Measurements from ENCODE around the gene H2BK1.

Gene H2BK1

DNA sequence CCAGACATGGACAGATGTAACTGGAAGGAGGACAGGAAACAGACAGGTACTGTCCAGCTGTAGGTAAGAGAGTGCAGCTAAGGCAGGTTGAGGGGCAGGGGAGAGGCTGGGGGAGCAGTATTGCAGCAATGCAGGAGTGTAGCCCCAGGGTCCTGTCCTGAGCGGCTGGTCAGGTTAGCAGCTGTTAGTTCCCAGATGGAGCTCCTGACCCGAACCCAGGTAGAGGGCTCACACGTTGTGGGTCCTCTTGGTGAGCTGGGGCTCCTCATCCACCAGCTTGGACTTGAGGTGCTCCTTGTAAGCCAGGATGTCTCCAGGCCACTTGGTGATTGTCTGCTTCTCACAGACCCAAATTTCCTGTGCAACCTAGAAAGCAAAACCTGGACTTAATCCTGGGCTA lies 3.5 kb upstream of the H2BK1 start:
- ChIA-PET CTCF (no interaction called here), POLR2A (ENCODE audit: low non-redundant PET) (no interaction called here)
- DNase-seq (ENCODE audit: low spot score): no peak
- TF ChIP-seq, protein P1, sequence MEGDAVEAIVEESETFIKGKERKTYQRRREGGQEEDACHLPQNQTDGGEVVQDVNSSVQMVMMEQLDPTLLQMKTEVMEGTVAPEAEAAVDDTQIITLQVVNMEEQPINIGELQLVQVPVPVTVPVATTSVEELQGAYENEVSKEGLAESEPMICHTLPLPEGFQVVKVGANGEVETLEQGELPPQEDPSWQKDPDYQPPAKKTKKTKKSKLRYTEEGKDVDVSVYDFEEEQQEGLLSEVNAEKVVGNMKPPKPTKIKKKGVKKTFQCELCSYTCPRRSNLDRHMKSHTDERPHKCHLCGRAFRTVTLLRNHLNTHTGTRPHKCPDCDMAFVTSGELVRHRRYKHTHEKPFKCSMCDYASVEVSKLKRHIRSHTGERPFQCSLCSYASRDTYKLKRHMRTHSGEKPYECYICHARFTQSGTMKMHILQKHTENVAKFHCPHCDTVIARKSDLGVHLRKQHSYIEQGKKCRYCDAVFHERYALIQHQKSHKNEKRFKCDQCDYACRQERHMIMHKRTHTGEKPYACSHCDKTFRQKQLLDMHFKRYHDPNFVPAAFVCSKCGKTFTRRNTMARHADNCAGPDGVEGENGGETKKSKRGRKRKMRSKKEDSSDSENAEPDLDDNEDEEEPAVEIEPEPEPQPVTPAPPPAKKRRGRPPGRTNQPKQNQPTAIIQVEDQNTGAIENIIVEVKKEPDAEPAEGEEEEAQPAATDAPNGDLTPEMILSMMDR (conservative IDR thresholded peaks at IDR 0.05; ENCODE audit: low read depth): no peak
- H3K27ac ChIP-seq: peak overlapping the region; percentile 5; the same call in 1 of the 2 replicates

DNA sequence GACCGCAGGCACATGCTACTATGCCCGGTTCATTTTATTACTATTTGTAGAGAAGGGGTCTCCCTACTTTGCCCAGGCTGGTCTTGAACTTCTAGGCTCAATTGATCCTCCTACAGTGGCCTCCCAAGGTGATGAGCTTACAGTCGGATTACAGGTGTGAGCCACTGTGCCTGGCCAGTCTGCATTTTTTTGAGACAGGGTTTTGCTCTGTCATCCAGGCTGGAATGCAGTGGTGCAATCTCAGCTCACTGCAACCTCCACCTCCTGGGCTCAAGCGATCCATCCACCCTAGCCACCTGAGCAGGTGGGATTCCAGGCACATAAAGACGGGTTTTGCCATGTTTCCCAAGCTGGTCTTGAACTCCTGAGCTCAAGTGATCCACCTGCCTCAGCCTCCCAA lies 2.3 kb upstream of the H2BK1 start:
- no peak overlapping the region for H3K27ac ChIP-seq
- no peak for DNase-seq (ENCODE audit: low spot score)
- ChIA-PET CTCF (no interaction called here), POLR2A (ENCODE audit: low non-redundant PET) (no interaction called here)
- TF ChIP-seq, protein P1 (conservative IDR thresholded peaks at IDR 0.05; ENCODE audit: low read depth): no peak

DNA sequence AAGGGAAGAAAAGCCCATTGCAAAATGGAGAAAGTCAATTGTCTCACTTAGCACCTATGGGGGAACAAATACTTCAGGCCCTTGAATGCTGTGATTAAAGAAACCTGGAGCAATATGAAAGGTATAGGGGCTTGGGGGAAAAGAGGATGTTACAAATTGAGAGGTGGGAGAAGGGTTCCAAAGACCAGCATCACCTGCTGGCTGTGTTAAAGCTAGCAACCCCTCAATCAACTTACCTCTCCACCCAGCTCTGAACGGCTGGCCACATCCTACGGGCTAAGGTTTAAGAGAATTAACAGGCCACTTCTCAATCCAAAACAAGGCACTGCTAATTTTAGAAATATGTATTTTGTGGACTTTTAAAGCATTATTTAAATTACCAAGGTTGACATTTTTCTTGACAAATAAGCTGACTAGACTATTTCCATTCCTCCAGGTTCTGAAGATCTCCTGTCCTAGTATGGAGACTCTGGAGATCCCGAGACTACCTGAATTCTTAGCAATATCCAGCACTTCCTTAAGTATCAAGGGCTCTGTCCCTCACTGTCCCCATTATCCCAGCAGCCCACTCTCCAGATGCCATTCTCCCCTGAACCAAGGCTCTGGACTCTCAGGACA lies 976 bp upstream of the H2BK1 start:
- ChIA-PET POLR2A (ENCODE audit: low non-redundant PET) (no interaction called here), CTCF (no interaction called here)
- TF ChIP-seq, protein P1 (conservative IDR thresholded peaks at IDR 0.05; ENCODE audit: low read depth): no peak
- DNase-seq (ENCODE audit: low spot score): no peak
- no peak overlapping the region for H3K27ac ChIP-seq

DNA sequence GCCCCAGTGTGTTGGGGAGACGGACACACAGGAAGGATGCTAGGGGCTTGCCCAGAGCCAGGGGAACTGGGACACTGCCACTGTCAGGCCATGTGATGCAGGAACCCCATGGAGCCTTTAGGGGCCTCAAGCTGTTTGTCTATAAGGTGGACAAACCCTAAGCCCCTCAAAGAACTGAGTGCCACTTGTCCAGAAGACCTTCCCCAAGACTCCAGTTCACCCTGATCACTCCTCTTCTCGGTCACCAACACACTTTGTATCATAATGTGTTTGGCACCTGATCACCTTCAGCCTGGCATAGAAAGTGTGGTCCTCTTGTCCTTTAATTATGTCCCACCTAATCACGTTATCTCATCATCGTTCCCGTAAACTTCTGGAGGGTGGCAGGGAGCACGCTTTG lies 700 bp downstream of the H2BK1 start:
- no peak for DNase-seq (ENCODE audit: low spot score)
- H3K27ac ChIP-seq: no peak overlapping the region
- ChIA-PET CTCF (no interaction called here), POLR2A (ENCODE audit: low non-redundant PET) (no interaction called here)
- TF ChIP-seq, protein P1 (conservative IDR thresholded peaks at IDR 0.05; ENCODE audit: low read depth): no peak

DNA sequence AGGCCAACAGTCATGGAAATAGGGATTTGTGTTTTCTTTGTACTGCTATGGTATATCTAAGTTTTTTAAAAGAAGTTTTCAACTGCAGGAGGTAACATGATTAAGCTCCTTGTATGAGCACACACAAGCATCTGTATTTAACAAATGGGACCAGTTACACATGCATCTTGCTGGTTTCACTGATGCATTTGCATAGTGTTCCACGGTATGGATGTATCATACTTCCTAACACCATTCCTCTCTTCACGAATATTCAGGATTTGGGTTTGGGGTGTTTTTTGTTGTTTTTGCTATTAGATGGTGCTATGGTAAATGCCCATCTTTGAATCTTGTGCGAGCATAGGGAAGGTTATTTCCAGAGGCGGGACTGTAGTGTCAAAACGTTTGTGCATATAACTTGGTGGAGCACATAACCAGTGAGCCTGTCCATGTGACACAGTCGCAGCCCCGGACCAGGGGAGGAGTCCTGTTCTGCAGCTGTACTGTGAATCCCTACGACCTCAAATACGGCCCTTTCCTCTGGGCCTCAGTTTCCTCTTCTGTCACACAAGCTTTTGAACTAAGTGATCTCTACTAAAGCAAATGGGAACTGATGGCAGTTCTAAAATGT lies 1.9 kb downstream of the H2BK1 start:
- DNase-seq (ENCODE audit: low spot score): no peak
- CTCF ChIA-PET: no interaction called here
- POLR2A ChIA-PET (ENCODE audit: low non-redundant PET): no interaction called here
- TF ChIP-seq, protein P1 (conservative IDR thresholded peaks at IDR 0.05; ENCODE audit: low read depth): no peak
- no peak overlapping the region for H3K27ac ChIP-seq

DNA sequence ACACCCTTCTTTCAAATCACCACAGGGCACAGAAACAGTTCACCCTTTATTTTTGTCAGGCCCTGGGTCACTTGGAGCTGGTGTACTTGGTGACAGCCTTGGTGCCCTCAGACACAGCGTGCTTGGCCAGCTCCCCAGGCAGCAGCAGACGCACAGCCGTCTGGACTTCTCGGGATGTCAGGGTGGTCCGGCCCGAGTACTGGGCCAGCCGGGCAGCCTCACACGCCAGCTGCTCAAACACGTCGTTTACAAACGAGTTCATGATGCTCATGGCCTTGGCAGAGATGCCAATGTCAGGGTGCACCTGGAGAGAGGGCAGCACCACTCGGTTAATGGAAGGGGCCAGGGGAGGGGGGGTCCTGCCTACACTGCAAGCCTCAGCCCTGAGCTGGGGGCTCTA lies 2.5 kb downstream of the H2BK1 start:
- ChIA-PET POLR2A (ENCODE audit: low non-redundant PET) (no interaction called here), CTCF (no interaction called here)
- no peak overlapping the region for H3K27ac ChIP-seq
- no peak for DNase-seq (ENCODE audit: low spot score)
- TF ChIP-seq, protein P1 (conservative IDR thresholded peaks at IDR 0.05; ENCODE audit: low read depth): no peak

Data from RWPE1 (cell line).